HCT116 (cell line): Measurements from ENCODE around the gene NRP1.

Experiments
- ATF3 ChIP-seq: IDR thresholded peaks from 2 replicates; pipeline ENCODE4 v1.6.1; 2012
- CTCF ChIP-seq, 3 experiments: fragments of 200-600 bp in 1 of 3; sonication (generic) in 1 of 3; IDR thresholded peaks in 2 of 3; conservative IDR thresholded peaks in 1 of 3; 2 replicates each; pipeline ENCODE4 v1.5.1; 2012 to 2017; ENCODE audit warnings: low read depth in 2 of 3, low read length in 2 of 3, antibody characterized with exemption in 1 of 3, borderline replicate concordance in 1 of 3, control low read depth in 1 of 3, mild to moderate bottlenecking in 1 of 3, mixed read lengths in 1 of 3, mixed run types in 1 of 3, moderate library complexity in 1 of 3; ENCODE audit not compliant: insufficient read depth in 1 of 3
- POLR2A ChIP-seq: IDR thresholded peaks from 2 replicates; pipeline ENCODE4 v1.7.0; 2011; ENCODE audit warnings: borderline replicate concordance; ENCODE audit not compliant: insufficient read depth, insufficient read length; ENCODE audit errors: extremely low read depth
- POLR2AphosphoS5 ChIP-seq: IDR thresholded peaks from 2 replicates; pipeline ENCODE4 v1.6.1; 2011; ENCODE audit warnings: mild to moderate bottlenecking, low read depth, low read length, moderate library complexity
- RAD21 ChIP-seq: IDR thresholded peaks from 2 replicates; pipeline ENCODE4 v1.6.1; 2012; ENCODE audit warnings: low read depth, mild to moderate bottlenecking
- ZNF274 ChIP-seq: fragments of 200-500 bp; sonication (Bioruptor generic); IDR thresholded peaks from 2 replicates; pipeline ENCODE4 v1.6.1; 2014; ENCODE audit warnings: mild to moderate bottlenecking, low read depth, low read length, inconsistent platforms

- no peak for TF ChIP-seq ZNF274
- TF ChIP-seq RAD21, result no peak
- no peak for TF ChIP-seq CTCF (IDR thresholded peaks at IDR 0.05 in 2 of 3, conservative IDR thresholded peaks at IDR 0.05 in 1 of 3; ENCODE audit: borderline replicate concordance in 1 of 3, insufficient read depth in 1 of 3, low read depth in 2 of 3, low read length in 2 of 3)
- no peak for TF ChIP-seq POLR2AphosphoS5
- no peak for TF ChIP-seq POLR2A
- TF ChIP-seq ATF3, result no peak
Observed at GRCh38 chr10:33174674-33175434, 159.6 kb downstream of the NRP1 start.
